Stomach smooth muscle (tissue), 2 donors: Measurements from ENCODE around the gene MMP28.

ENCODE experiments used
- H3K27ac ChIP-seq: one replicate; pipeline ENCODE4 v1.7.0; 2013; ENCODE audit warnings: mild to moderate bottlenecking, low read length, inconsistent platforms
- H3K27me3 ChIP-seq, 2 donors: one replicate each; pipeline ENCODE4 v1.7.0; 2013; ENCODE audit warnings: low read length in 2 of 2; ENCODE audit not compliant: insufficient read depth in 2 of 2, control insufficient read depth in 1 of 2
- H3K36me3 ChIP-seq, 2 donors: one replicate each; pipeline ENCODE4 v1.7.0; 2013; ENCODE audit warnings: low read length in 2 of 2; ENCODE audit not compliant: control insufficient read depth in 2 of 2, insufficient read depth in 2 of 2
- H3K4me1 ChIP-seq: one replicate; pipeline ENCODE4 v1.7.0; 2013; ENCODE audit warnings: low read length; ENCODE audit not compliant: control insufficient read depth, insufficient read depth
- H3K4me3 ChIP-seq, 2 donors: one replicate each; pipeline ENCODE4 v1.7.0; 2013; ENCODE audit warnings: low read length in 2 of 2
- H3K9ac ChIP-seq, 2 donors: one replicate each; pipeline ENCODE4 v1.7.0; 2013; ENCODE audit warnings: low read length in 2 of 2, mild to moderate bottlenecking in 1 of 2
- H3K9me3 ChIP-seq, 2 donors: one replicate each; pipeline ENCODE4 v1.7.0; 2013; ENCODE audit warnings: low read length in 2 of 2; ENCODE audit not compliant: control insufficient read depth in 2 of 2
- donor health status: healthy.
- donor health status: Pancreatic carcinoma.

Gene MMP28, protein sequence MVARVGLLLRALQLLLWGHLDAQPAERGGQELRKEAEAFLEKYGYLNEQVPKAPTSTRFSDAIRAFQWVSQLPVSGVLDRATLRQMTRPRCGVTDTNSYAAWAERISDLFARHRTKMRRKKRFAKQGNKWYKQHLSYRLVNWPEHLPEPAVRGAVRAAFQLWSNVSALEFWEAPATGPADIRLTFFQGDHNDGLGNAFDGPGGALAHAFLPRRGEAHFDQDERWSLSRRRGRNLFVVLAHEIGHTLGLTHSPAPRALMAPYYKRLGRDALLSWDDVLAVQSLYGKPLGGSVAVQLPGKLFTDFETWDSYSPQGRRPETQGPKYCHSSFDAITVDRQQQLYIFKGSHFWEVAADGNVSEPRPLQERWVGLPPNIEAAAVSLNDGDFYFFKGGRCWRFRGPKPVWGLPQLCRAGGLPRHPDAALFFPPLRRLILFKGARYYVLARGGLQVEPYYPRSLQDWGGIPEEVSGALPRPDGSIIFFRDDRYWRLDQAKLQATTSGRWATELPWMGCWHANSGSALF

DNA sequence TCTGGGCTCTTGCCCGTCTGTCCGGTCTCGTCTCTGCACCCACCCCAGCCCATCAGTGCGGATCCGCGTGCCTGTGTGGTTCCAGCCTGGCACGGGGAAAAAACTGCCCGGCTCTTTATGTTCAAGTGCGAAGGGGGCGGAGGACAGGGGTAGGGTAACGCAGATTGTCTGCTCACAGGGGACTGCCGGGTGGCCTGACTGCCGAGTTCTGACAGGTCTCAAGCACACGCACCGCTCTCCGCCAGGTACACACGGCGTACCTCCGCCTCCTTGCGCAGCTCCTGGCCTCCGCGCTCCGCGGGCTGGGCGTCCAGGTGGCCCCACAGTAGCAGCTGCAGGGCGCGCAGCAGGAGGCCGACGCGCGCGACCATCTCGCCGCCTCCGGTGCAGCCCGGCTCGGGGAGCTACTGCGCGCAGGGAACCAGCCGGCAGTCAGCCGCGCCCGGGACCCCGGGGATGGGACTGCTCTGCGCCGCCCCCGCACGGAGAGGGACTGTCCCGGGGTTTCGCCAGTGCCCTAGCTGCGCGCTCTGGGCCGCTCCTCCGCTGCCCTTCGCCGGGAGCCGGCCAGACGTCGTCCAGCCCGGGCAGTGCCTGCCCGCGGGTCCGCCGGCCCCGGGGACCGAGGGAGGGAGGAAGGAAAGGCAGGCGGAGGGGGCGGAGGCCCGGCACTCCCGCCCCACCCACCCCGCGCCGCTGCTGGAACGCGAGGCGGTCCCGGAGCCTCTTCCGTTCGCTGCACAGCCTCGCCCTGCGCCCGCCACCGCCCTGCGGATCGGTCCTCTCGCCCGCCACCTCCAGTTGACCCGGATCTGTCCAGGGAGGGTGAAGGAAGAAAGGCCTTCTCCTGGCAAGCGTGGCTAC is at the start of gene MMP28:
Gene MMP28, minus strand, starts transcription at position 635 of the 864 bp plus-strand sequence. Its CDS starts 264 bp downstream, at position 371.
- Histone ChIP-seq H3K9me3 (peaks cover 0 to 7% of the 10 kb centered on the region in 2 donors), H3K4me3 (peak within 1 kb of the TSS; percentile 82 to 85), H3K36me3 (no peaks in the 10 kb centered on the region), H3K27ac (peak within 1 kb of the TSS; percentile 31), H3K27me3 (peaks cover 0 to 3% of the 10 kb centered on the region in 2 donors), H3K9ac (peak within 1 kb of the TSS; percentile 44 to 62), H3K4me1 (peaks cover 38% of the 10 kb centered on the region)

DNA sequence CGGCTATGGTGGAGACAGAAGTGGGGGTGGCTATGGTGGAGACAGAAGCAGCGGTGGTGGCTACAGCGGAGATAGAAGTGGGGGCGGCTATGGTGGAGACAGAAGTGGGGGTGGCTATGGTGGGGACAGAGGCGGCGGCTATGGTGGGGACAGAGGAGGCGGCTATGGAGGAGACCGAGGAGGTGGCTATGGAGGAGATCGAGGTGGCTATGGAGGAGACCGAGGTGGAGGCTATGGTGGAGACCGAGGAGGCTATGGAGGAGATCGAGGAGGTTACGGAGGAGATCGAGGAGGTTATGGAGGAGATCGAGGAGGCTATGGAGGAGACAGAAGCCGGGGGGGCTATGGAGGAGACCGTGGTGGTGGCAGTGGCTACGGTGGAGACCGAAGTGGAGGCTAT is 49.1 kb upstream of the MMP28 start:
- no peak overlapping the region for H3K9ac ChIP-seq
- H3K27ac ChIP-seq: no peak overlapping the region
- no peaks in the 10 kb centered on the region for H3K4me1 ChIP-seq
- H3K27me3 ChIP-seq: no peaks in the 10 kb centered on the region
- H3K9me3 ChIP-seq: no peaks in the 10 kb centered on the region
- H3K4me3 ChIP-seq: no peak overlapping the region
- H3K36me3 ChIP-seq: peaks cover 48 to 51% of the 10 kb centered on the region in 2 donors

GRCh38 chr17:35843698-35844097 is 48.3 kb upstream of the MMP28 start:
- H3K9me3 ChIP-seq: no peaks in the 10 kb centered on the region
- no peaks in the 10 kb centered on the region for H3K27me3 ChIP-seq
- H3K27ac ChIP-seq: no peak overlapping the region
- no peak overlapping the region for H3K4me3 ChIP-seq
- no peaks in the 10 kb centered on the region for H3K4me1 ChIP-seq
- peaks cover 48 to 52% of the 10 kb centered on the region in 2 donors for H3K36me3 ChIP-seq
- H3K9ac ChIP-seq: no peak overlapping the region

GRCh38 chr17:35842239-35842638 is 46.8 kb upstream of the MMP28 start:
- Histone ChIP-seq H3K27ac (no peak overlapping the region), H3K27me3 (no peaks in the 10 kb centered on the region), H3K4me3 (no peak overlapping the region), H3K9me3 (no peaks in the 10 kb centered on the region), H3K9ac (no peak overlapping the region), H3K4me1 (no peaks in the 10 kb centered on the region), H3K36me3 (peaks cover 45 to 56% of the 10 kb centered on the region in 2 donors)

GRCh38 chr17:35841505-35841904 is 46.1 kb upstream of the MMP28 start:
- Histone ChIP-seq H3K27me3 (no peaks in the 10 kb centered on the region), H3K4me3 (no peak overlapping the region), H3K27ac (no peak overlapping the region), H3K36me3 (peaks cover 50 to 59% of the 10 kb centered on the region in 2 donors), H3K9ac (no peak overlapping the region), H3K4me1 (no peaks in the 10 kb centered on the region), H3K9me3 (no peaks in the 10 kb centered on the region)

DNA sequence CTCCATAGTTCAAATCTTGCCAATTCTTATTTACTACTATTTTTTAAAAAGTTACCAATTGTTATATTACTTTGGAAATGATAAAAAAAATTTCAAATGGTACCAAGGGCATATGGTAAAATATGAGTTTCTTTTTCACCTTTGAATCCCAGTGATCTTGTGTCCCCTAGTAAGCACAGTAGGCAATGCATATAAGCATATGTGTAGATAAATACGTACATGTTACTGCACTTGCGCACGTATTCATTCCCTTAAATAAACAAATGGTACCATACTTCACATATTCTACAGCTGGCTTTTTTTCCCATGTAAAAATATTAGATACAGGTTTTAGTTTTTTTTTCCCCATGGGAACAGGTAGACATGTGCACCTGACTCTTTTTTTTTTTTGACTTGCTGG is 45.7 kb upstream of the MMP28 start:
- no peak overlapping the region for H3K27ac ChIP-seq
- no peak overlapping the region for H3K4me3 ChIP-seq
- H3K4me1 ChIP-seq: no peaks in the 10 kb centered on the region
- peaks cover 50 to 57% of the 10 kb centered on the region in 2 donors for H3K36me3 ChIP-seq
- no peaks in the 10 kb centered on the region for H3K9me3 ChIP-seq
- no peak overlapping the region for H3K9ac ChIP-seq
- no peaks in the 10 kb centered on the region for H3K27me3 ChIP-seq

DNA sequence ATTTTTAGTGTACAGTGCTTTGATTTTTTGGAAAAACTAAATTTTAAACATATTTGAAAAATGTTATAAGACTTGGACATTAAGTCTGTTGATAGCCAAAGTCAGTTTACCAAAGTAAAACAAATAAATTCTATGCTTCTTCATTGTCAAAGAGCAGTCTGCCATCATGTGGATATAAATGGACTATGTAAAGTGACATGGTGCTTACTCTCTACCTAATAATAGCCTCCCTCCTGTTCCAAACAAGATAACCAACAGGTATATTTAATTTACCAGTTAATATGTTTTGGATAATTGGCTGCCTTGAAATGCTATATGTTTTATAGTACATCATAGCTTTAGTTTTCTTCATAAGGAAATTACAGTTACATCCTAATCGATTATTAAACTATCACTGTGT is 29.8 kb upstream of the MMP28 start:
- Histone ChIP-seq H3K9me3 (no peaks in the 10 kb centered on the region), H3K27me3 (no peaks in the 10 kb centered on the region), H3K27ac (no peak overlapping the region), H3K4me1 (no peaks in the 10 kb centered on the region), H3K4me3 (no peak overlapping the region), H3K9ac (no peak overlapping the region), H3K36me3 (peaks cover 22 to 27% of the 10 kb centered on the region in 2 donors)

DNA sequence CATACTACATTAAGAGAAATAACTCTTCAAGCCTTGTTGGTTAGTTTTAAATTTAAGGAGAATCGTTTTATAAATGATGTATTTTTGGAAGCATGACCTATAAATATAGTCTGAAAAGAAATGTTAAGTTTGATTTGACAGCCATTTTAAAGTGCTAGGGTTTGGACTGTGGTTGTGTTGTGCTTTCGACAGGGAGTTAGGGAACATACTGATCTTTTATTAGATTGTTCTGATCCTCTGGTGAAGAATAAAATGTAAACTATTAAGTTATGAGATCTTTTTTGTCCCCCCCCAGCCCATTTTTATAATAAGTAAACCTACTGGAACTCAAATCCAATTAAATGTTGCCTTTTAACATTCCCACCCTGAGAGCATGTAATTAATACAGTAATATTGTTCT is 25.9 kb upstream of the MMP28 start:
- Histone ChIP-seq H3K27me3 (no peaks in the 10 kb centered on the region), H3K36me3 (peaks cover 22 to 30% of the 10 kb centered on the region in 2 donors), H3K9ac (no peak overlapping the region), H3K9me3 (no peaks in the 10 kb centered on the region), H3K27ac (no peak overlapping the region), H3K4me3 (no peak overlapping the region), H3K4me1 (peaks cover 8% of the 10 kb centered on the region)

DNA sequence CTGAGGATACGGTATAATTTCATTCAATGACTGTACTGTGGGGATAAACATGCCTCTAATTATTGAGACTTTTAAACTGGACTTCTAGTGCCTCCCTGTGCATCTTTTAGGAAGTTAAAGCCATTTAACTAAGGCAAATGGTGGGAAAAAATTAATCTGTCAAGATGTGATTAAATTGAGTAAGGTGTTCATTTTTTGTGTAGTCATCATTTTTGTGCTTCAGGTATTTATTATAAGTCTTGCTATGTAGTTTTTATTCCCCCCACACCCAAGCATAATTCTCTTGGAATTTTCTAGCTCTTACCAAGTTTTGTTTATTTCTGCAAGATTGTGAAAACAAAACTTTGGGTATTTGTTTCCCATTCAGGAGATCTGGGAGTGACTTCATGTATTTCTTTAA is 24.0 kb upstream of the MMP28 start:
- Histone ChIP-seq H3K27me3 (no peaks in the 10 kb centered on the region), H3K9ac (no peak overlapping the region), H3K4me1 (peaks cover 9% of the 10 kb centered on the region), H3K9me3 (no peaks in the 10 kb centered on the region), H3K4me3 (no peak overlapping the region), H3K27ac (no peak overlapping the region), H3K36me3 (peaks cover 15 to 21% of the 10 kb centered on the region in 2 donors)

- peaks cover 4 to 7% of the 10 kb centered on the region in 2 donors for H3K36me3 ChIP-seq
- H3K4me3 ChIP-seq: no peak overlapping the region
- H3K9ac ChIP-seq: no peak overlapping the region
- H3K4me1 ChIP-seq: peaks cover 12% of the 10 kb centered on the region
- H3K27ac ChIP-seq: no peak overlapping the region
- H3K9me3 ChIP-seq: no peaks in the 10 kb centered on the region
- H3K27me3 ChIP-seq: no peaks in the 10 kb centered on the region
Observed at GRCh38 chr17:35817196-35817595, 21.8 kb upstream of the MMP28 start.
